Spleen (tissue), 7 donors: ENCODE results near the gene DRAP1.

Experiments
- POLR2A ChIP-seq, 3 donors: fragments of 450-650 bp; IDR thresholded peaks; one replicate each; pipeline ENCODE4 v1.5.1; 2017; ENCODE audit warnings: antibody characterized with exemption in 3 of 3, mild to moderate bottlenecking in 1 of 3
- POLR2AphosphoS5 ChIP-seq, 3 donors: sonication (generic); formaldehyde crosslinking; IDR thresholded peaks; one replicate each; pipeline ENCODE4 v1.5.1; 2017; ENCODE audit warnings: antibody characterized with exemption in 3 of 3
- TF ChIP-seq, protein P1 (sequence below), 11 experiments: fragments of 200-600 bp in 7 of 11; fragments of 450-650 bp in 4 of 11; sonication (generic) in 4 of 11; IDR thresholded peaks in 8 of 11; conservative IDR thresholded peaks in 3 of 11; 1 replicate in 7 of 11; 2 replicates in 4 of 11; pipeline versions ENCODE4 v1.4.0 to v1.8.0; 2016 to 2021; ENCODE audit warnings: antibody characterized with exemption in 11 of 11, inconsistent platforms in 4 of 11, mild to moderate bottlenecking in 1 of 11
- donor health status: DM: no; HTN: no; CAD: no; lungs with moderate emphysema.
- donor health status: DM: no; HTN: no; CAD: no.
- donor health status: DM: no; HTN: no; CAD: no.

- TF ChIP-seq, protein P1, sequence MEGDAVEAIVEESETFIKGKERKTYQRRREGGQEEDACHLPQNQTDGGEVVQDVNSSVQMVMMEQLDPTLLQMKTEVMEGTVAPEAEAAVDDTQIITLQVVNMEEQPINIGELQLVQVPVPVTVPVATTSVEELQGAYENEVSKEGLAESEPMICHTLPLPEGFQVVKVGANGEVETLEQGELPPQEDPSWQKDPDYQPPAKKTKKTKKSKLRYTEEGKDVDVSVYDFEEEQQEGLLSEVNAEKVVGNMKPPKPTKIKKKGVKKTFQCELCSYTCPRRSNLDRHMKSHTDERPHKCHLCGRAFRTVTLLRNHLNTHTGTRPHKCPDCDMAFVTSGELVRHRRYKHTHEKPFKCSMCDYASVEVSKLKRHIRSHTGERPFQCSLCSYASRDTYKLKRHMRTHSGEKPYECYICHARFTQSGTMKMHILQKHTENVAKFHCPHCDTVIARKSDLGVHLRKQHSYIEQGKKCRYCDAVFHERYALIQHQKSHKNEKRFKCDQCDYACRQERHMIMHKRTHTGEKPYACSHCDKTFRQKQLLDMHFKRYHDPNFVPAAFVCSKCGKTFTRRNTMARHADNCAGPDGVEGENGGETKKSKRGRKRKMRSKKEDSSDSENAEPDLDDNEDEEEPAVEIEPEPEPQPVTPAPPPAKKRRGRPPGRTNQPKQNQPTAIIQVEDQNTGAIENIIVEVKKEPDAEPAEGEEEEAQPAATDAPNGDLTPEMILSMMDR (IDR thresholded peaks at IDR 0.05 in 8 of 11, conservative IDR thresholded peaks at IDR 0.05 in 3 of 11): no peak
- no peak for TF ChIP-seq POLR2A (IDR thresholded peaks at IDR 0.05)
- TF ChIP-seq POLR2AphosphoS5 (IDR thresholded peaks at IDR 0.05): no peak
Measured at GRCh38 chr11:65947133-65947532, 27.9 kb downstream of the DRAP1 start.
